B cell (primary cell): ENCODE results near the gene NELL1. TPM values are rescaled to one million over a fixed set of nuclear protein-coding genes. Genes with fewer than 3 reads are reported as not detected.

Source experiments
- ATAC-seq: fragments of 200-7000 bp; cut with Tn5 transposase; one replicate; pipeline ENCODE4 v1.10.0; 2021; ENCODE audit warnings: low read depth, mild to moderate bottlenecking, moderate number of reproducible peaks, moderate library complexity
- CTCF ChIA-PET: fragments of 350-600 bp; sonication (Branson Sonifier 250); formaldehyde crosslinking; loops from one replicate; lab custom pipeline; 2021; ENCODE audit warnings: antibody characterized with exemption, inconsistent platforms; lab: Charles Lee
- POLR2A ChIA-PET: fragments of 350-600 bp; sonication (Branson Sonifier 250); formaldehyde crosslinking; loops from one replicate; lab custom pipeline; 2021; ENCODE audit warnings: antibody characterized with exemption; lab: Charles Lee
- DNase-seq: peaks from one replicate; pipeline ENCODE4 v3.0.0; 2013
- H2AFZ ChIP-seq: 2 replicates; pipeline ENCODE4 v1.6.1; 2012; ENCODE audit warnings: mild to moderate bottlenecking, low read depth, low read length; ENCODE audit not compliant: insufficient read depth, poor library complexity, severe bottlenecking
- H3K27ac ChIP-seq, 2 donors: 1 replicate in 1 of 2; 2 replicates in 1 of 2; pipeline ENCODE4 v1.5.1; 2012 to 2013; ENCODE audit warnings: low read length in 2 of 2, mild to moderate bottlenecking in 2 of 2, moderate library complexity in 1 of 2
- H3K27me3 ChIP-seq, 4 experiments: fragments of 200-600 bp in 1 of 4; sonication (generic) in 1 of 4; replicated peaks in 1 of 4; 1 replicate in 2 of 4; 2 replicates in 2 of 4; pipeline versions ENCODE4 v1.6.1 to v1.7.0; 2013 to 2016; ENCODE audit warnings: low read length in 3 of 4, mild to moderate bottlenecking in 2 of 4, mixed read lengths in 1 of 4, moderate library complexity in 1 of 4; ENCODE audit not compliant: insufficient read depth in 4 of 4, control insufficient read depth in 3 of 4; ENCODE audit errors: control extremely low read depth in 1 of 4
- H3K36me3 ChIP-seq, 2 experiments: replicated peaks in 1 of 2; 1 replicate in 1 of 2; 2 replicates in 1 of 2; pipeline versions ENCODE4 v1.6.1 to v1.7.1; 2013; ENCODE audit warnings: low read length in 1 of 2; ENCODE audit not compliant: insufficient read depth in 2 of 2, control insufficient read depth in 1 of 2; ENCODE audit errors: control extremely low read depth in 1 of 2, extremely low read depth in 1 of 2
- H3K4me1 ChIP-seq, 2 donors: fragments of 200-600 bp in 1 of 2; sonication (generic) in 1 of 2; 1 replicate in 1 of 2; 2 replicates in 1 of 2; pipeline versions ENCODE4 v1.5.1 to v1.6.1; 2013 to 2017; ENCODE audit warnings: low read length in 2 of 2; ENCODE audit not compliant: control insufficient read depth in 2 of 2, insufficient read depth in 2 of 2
- H3K4me2 ChIP-seq: replicated peaks from 2 replicates; pipeline ENCODE3; 2012; ENCODE audit warnings: mild to moderate bottlenecking, low read depth, low read length; ENCODE audit not compliant: poor library complexity, severe bottlenecking
- H3K4me3 ChIP-seq, 5 experiments: fragments of 200-600 bp in 1 of 5; sonication (generic) in 1 of 5; 1 replicate in 3 of 5; 2 replicates in 2 of 5; pipeline versions ENCODE4 v1.5.1 to v1.7.0; 2011 to 2016; ENCODE audit warnings: low read length in 4 of 5, mild to moderate bottlenecking in 4 of 5, low read depth in 2 of 5, control low read depth in 1 of 5, moderate library complexity in 1 of 5; ENCODE audit not compliant: insufficient read depth in 1 of 5; ENCODE audit errors: control extremely low read depth in 1 of 5, extremely low read depth in 1 of 5
- H3K79me2 ChIP-seq: fragments of 200-600 bp; sonication (generic); one replicate; pipeline ENCODE4 v1.6.0; 2016; ENCODE audit warnings: low read length; ENCODE audit not compliant: control insufficient read depth, insufficient read depth
- H3K9ac ChIP-seq: fragments of 200-600 bp; sonication (generic); 2 replicates; pipeline ENCODE4 v1.6.1; 2017; ENCODE audit warnings: mild to moderate bottlenecking, low read length, moderate library complexity
- H3K9me3 ChIP-seq, 3 donors: one replicate each; pipeline versions ENCODE4 v1.6.1 to v1.7.1; 2013; ENCODE audit warnings: low read length in 2 of 3; ENCODE audit not compliant: control insufficient read depth in 2 of 3, insufficient read depth in 1 of 3; ENCODE audit errors: control extremely low read depth in 1 of 3
- H4K20me1 ChIP-seq: 2 replicates; pipeline ENCODE4 v1.6.0; 2012; ENCODE audit warnings: mild to moderate bottlenecking, low read length; ENCODE audit not compliant: insufficient read depth, control insufficient read depth, poor library complexity, severe bottlenecking
- H3K27ac Mint-ChIP-seq: one replicate; pipeline ENCODE4 v1.8.0; 2021; ENCODE audit warnings: mixed read lengths
- H3K27me3 Mint-ChIP-seq: one replicate; pipeline ENCODE4 v1.8.0; 2021; ENCODE audit warnings: mixed read lengths
- H3K4me1 Mint-ChIP-seq: one replicate; pipeline ENCODE4 v1.8.0; 2021; ENCODE audit warnings: mixed read lengths
- H3K4me3 Mint-ChIP-seq: one replicate; pipeline ENCODE4 v1.8.0; 2021; ENCODE audit warnings: mixed read lengths
- H3K9me3 Mint-ChIP-seq: one replicate; pipeline ENCODE4 v1.8.0; 2022; ENCODE audit warnings: mixed read lengths; ENCODE audit not compliant: insufficient read depth
- EZH2 ChIP-seq: IDR thresholded peaks from 2 replicates; pipeline ENCODE4 v1.6.1; 2012; ENCODE audit warnings: borderline replicate concordance, low read depth, mild to moderate bottlenecking, moderate library complexity, low read length; ENCODE audit not compliant: insufficient read depth, poor library complexity, severe bottlenecking
- WGBS: methylation state at CpG from one replicate; pipeline ENCODE4 v1.1.5; 2013; ENCODE audit warnings: missing lambda C conversion rate; ENCODE audit not compliant: insufficient coverage; 5-methylcytosine and 5-hydroxymethylcytosine counted together
- intact Hi-C: fragments of 100-400 bp; cut with micrococcal nuclease; formaldehyde crosslinking; loops from one replicate; pipeline ENCODE4 v1.10.0; 2022
- polyA plus RNA-seq: library from polyadenylated mRNA; depleted of rRNA; stranded (reverse); fragments of >200 nt; gene quantifications from 2 replicates; pipeline ENCODE4 v1.2.3, GENCODE V29; 2012
- total RNA-seq, 2 donors: library from RNA; stranded (reverse); fragments of 120-200 nt in 1 of 2; gene quantifications; 1 replicate in 1 of 2; 2 replicates in 1 of 2; pipeline versions ENCODE4 v1.2.3 to v1.2.4, GENCODE V29; 2013 to 2022
- TF ChIP-seq, protein P1 (sequence below): fragments of 200-600 bp; IDR thresholded peaks from one replicate; pipeline ENCODE4 v1.8.0; 2022; ENCODE audit warnings: antibody characterized with exemption, mild to moderate bottlenecking

The NELL1 gene
- total and polyA plus RNA-seq, 2 donors (not counting 1 experiment from before 2014, with no cell fraction given): not detected

DNA sequence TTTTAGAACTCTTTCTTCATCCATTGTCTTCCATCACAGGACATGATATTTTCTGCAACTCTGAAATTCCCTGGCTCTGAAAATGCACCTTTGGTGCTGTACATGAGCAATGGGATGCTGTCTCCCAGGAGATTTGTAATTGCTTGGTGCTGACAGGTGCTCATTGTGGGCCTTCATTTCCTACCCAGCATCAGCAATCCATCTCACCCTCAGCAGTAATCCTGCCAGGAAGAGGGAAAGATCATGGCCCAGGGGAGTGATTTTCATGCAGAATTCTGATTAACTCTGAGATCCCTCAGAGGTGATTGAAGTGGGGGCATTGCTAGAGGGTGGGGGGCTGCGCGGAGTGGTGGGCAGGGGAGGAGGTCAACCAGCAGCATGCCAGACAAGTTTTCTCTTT, 651.7 kb downstream of the NELL1 start:
- no peak for DNase-seq
- no peak overlapping the region for H3K4me3 Mint-ChIP-seq
- Histone ChIP-seq H3K36me3 (no peaks in the 10 kb centered on the region), H4K20me1 (no peaks in the 10 kb centered on the region), H3K9ac (no peak overlapping the region), H3K4me1 (no peaks in the 10 kb centered on the region), H2AFZ (no peak overlapping the region), H3K4me3 (no peak overlapping the region), H3K79me2 (no peaks in the 10 kb centered on the region), H3K9me3 (no peaks in the 10 kb centered on the region), H3K4me2 (no peak overlapping the region), H3K27ac (no peak overlapping the region), H3K27me3 (no peaks in the 10 kb centered on the region)
- TF ChIP-seq EZH2: no peak
- TF ChIP-seq, protein P1, sequence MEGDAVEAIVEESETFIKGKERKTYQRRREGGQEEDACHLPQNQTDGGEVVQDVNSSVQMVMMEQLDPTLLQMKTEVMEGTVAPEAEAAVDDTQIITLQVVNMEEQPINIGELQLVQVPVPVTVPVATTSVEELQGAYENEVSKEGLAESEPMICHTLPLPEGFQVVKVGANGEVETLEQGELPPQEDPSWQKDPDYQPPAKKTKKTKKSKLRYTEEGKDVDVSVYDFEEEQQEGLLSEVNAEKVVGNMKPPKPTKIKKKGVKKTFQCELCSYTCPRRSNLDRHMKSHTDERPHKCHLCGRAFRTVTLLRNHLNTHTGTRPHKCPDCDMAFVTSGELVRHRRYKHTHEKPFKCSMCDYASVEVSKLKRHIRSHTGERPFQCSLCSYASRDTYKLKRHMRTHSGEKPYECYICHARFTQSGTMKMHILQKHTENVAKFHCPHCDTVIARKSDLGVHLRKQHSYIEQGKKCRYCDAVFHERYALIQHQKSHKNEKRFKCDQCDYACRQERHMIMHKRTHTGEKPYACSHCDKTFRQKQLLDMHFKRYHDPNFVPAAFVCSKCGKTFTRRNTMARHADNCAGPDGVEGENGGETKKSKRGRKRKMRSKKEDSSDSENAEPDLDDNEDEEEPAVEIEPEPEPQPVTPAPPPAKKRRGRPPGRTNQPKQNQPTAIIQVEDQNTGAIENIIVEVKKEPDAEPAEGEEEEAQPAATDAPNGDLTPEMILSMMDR: no peak
- H3K27ac Mint-ChIP-seq: no peak overlapping the region
- WGBS: no CpG with 5 or more reads among the region's 2 CpGs
- ChIA-PET POLR2A (no interaction called here), CTCF (no interaction called here)
- no peaks in the 10 kb centered on the region for H3K27me3 Mint-ChIP-seq
- ATAC-seq: no peak
- H3K9me3 Mint-ChIP-seq: peaks cover 2% of the 10 kb centered on the region
- no peaks in the 10 kb centered on the region for H3K4me1 Mint-ChIP-seq
- intact Hi-C loops: no loop called here

DNA sequence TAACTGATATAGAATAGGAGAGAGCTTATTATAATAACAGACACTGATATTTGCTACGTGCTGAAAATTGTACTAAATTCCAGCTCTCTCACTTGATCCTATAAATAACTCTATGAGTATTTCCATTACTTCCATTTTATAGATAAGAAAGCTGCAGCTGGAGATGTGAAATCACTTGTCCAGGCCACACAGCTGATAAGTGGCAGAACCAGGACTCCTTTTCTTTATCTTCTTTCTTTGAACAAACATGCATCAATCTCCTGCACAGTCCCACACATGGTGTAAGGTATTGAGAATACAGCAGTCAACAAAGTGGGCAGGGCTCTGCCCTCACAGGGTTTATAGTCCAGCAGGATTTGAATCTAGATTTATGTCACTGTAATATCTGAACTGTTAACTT, 652.1 kb downstream of the NELL1 start:
- peaks cover 2% of the 10 kb centered on the region for H3K9me3 Mint-ChIP-seq
- ATAC-seq: no peak
- no peak overlapping the region for H3K4me2 ChIP-seq
- H2AFZ ChIP-seq: no peak overlapping the region
- H3K27ac ChIP-seq: no peak overlapping the region
- no CpG with 5 or more reads among the region's 1 CpG for WGBS
- no peaks in the 10 kb centered on the region for H3K36me3 ChIP-seq
- no peaks in the 10 kb centered on the region for H3K27me3 Mint-ChIP-seq
- DNase-seq: no peak
- H3K4me1 ChIP-seq: no peaks in the 10 kb centered on the region
- intact Hi-C loops: no loop called here
- H3K79me2 ChIP-seq: no peaks in the 10 kb centered on the region
- no peaks in the 10 kb centered on the region for H3K27me3 ChIP-seq
- POLR2A ChIA-PET: no interaction called here
- H3K27ac Mint-ChIP-seq: no peak overlapping the region
- no peak overlapping the region for H3K4me3 Mint-ChIP-seq
- CTCF ChIA-PET: no interaction called here
- H3K9me3 ChIP-seq: no peaks in the 10 kb centered on the region
- H3K4me3 ChIP-seq: no peak overlapping the region
- H3K4me1 Mint-ChIP-seq: no peaks in the 10 kb centered on the region
- H4K20me1 ChIP-seq: no peaks in the 10 kb centered on the region
- no peak overlapping the region for H3K9ac ChIP-seq
- no peak for TF ChIP-seq EZH2
- TF ChIP-seq, protein P1: no peak
